ENCODE measurements around the gene CNGB1. TPM values are rescaled to one million over a fixed set of nuclear protein-coding genes. Genes with fewer than 3 reads are reported as not detected.
"Not testable (repeated sequence)": the region's sequence is repeated elsewhere in the genome, so short reads cannot be mapped to it uniquely, and the experiment has no call there.

Gene CNGB1
- total RNA-seq, 1 experiment from 2014 or later: not detected

GRCh38 chr16:57981636-57982035 is 10.7 kb upstream of the CNGB1 start (continued):
- no peak for TF ChIP-seq AR (CRISPR knock-in tag; IDR thresholded peaks at IDR 0.05)
- TF ChIP-seq KAT7 (CRISPR knock-in tag; IDR thresholded peaks at IDR 0.05; ENCODE audit: borderline replicate concordance): no peak

GRCh38 chr16:57979006-57979585 is 8.2 kb upstream of the CNGB1 start:
- no peak overlapping the region for H3K27ac Mint-ChIP-seq
- peaks cover 8% of the 10 kb centered on the region for H3K27me3 Mint-ChIP-seq (ENCODE audit: low read depth)
- ChIA-PET POLR2A (no interaction called here), CTCF (interaction anchor here (2.0 to 2.9 kb wide), 2 partner anchors 72 kb away, joined by 7 to 26 read pairs; no protein-coding TSS in a partner anchor)
- ATAC-seq (no peak), DNase-seq (ENCODE audit: low spot score) (no peak)
- no peak overlapping the region for H3K4me3 Mint-ChIP-seq
- no peaks in the 10 kb centered on the region for H3K36me3 Mint-ChIP-seq
- H3K4me1 Mint-ChIP-seq: peaks cover 1% of the 10 kb centered on the region
- TF ChIP-seq SMAD3 (CRISPR knock-in tag; IDR thresholded peaks at IDR 0.05; ENCODE audit: borderline replicate concordance): no peak
- no peak for TF ChIP-seq ZBTB43 (CRISPR knock-in tag; IDR thresholded peaks at IDR 0.05)
- no peak for TF ChIP-seq FOXP1 (CRISPR knock-in tag; IDR thresholded peaks at IDR 0.05; ENCODE audit: borderline replicate concordance)
- TF ChIP-seq ZNF532 (CRISPR knock-in tag; IDR thresholded peaks at IDR 0.05; ENCODE audit: borderline replicate concordance): no peak
- H3K9me3 Mint-ChIP-seq: no peaks in the 10 kb centered on the region

- H3K9me3 Mint-ChIP-seq; DNase-seq (ENCODE audit: low spot score); H3K27me3 Mint-ChIP-seq (ENCODE audit: low read depth); H3K36me3 Mint-ChIP-seq; H3K27ac Mint-ChIP-seq; POLR2A ChIA-PET; ATAC-seq; H3K4me1 Mint-ChIP-seq; H3K4me3 Mint-ChIP-seq: not testable (repeated sequence)
- CTCF ChIA-PET: interaction anchor here (0.5 to 2.9 kb wide), 25 partner anchors 9 to 401 kb away, joined by 3 to 26 read pairs (median 4); no protein-coding TSS in a partner anchor
Measured at GRCh38 chr16:57978070-57978465, 7.1 kb upstream of the CNGB1 start.

- H3K27ac Mint-ChIP-seq: no peak overlapping the region
- peak; percentile 58 for DNase-seq (ENCODE audit: low spot score)
- CTCF ChIA-PET: interaction anchor here (0.5 to 2.9 kb wide), 27 partner anchors 8 to 401 kb away, joined by 3 to 26 read pairs (median 4); no protein-coding TSS in a partner anchor
- no peak for TF ChIP-seq CBFB (CRISPR knock-in tag; IDR thresholded peaks at IDR 0.05; ENCODE audit: low read depth)
- TF ChIP-seq NFYB (CRISPR knock-in tag; conservative IDR thresholded peaks at IDR 0.05; ENCODE audit: low read depth): no peak
- no peak for TF ChIP-seq EMX1 (CRISPR knock-in tag; IDR thresholded peaks at IDR 0.05)
- no peak for TF ChIP-seq PREB (CRISPR knock-in tag; IDR thresholded peaks at IDR 0.05; ENCODE audit: borderline replicate concordance)
- TF ChIP-seq ZNF396 (CRISPR knock-in tag; IDR thresholded peaks at IDR 0.05; ENCODE audit: borderline replicate concordance): no peak
- no peak for TF ChIP-seq JUN (CRISPR knock-in tag; IDR thresholded peaks at IDR 0.05)
- TF ChIP-seq RELA (CRISPR knock-in tag; IDR thresholded peaks at IDR 0.05; ENCODE audit: borderline replicate concordance): no peak
- TF ChIP-seq TEAD1 (CRISPR knock-in tag; IDR thresholded peaks at IDR 0.05): no peak
- no peak for TF ChIP-seq GABPB1 (CRISPR knock-in tag; IDR thresholded peaks at IDR 0.05)
- TF ChIP-seq GTF2I (CRISPR knock-in tag; conservative IDR thresholded peaks at IDR 0.05): no peak
- no peak for TF ChIP-seq FOXP4 (CRISPR knock-in tag; IDR thresholded peaks at IDR 0.05)
- no peak for TF ChIP-seq SOX15 (CRISPR knock-in tag; IDR thresholded peaks at IDR 0.05)
Measured at GRCh38 chr16:57977418-57978069, 6.6 kb upstream of the CNGB1 start.

More at GRCh38 chr16:57977418-57978069, 6.6 kb upstream of the CNGB1 start:
- no peak overlapping the region for H3K4me3 Mint-ChIP-seq
- POLR2A ChIA-PET: no interaction called here
- H3K9me3 Mint-ChIP-seq: no peaks in the 10 kb centered on the region
- no peaks in the 10 kb centered on the region for H3K27me3 Mint-ChIP-seq (ENCODE audit: low read depth)
- ATAC-seq: peak; percentile 72
- H3K4me1 Mint-ChIP-seq: no peaks in the 10 kb centered on the region
- H3K36me3 Mint-ChIP-seq: no peaks in the 10 kb centered on the region

All from WTC11 (cell line).